ENCODE data around the gene RIMBP2.

DNA sequence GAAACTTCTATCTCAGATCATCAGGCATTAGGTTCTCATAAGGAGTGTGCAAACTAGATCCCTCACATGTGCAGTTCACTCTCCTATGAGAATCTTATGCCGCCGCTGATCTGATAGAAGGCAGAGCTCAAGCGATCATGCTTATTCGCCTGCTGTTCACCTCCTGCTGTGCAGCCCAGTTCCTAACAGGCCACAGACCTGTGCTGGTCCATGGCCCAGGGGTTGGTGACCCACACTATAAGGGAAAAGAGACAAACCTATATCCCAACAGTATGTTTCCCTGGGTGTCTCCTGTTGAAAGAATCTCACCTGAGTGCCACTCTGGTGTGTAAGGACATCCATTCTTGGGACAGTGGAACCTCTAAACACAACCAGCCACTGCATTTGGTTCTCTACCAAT, 186.3 kb downstream of the RIMBP2 start:
- TF ChIP-seq, protein P1, sequence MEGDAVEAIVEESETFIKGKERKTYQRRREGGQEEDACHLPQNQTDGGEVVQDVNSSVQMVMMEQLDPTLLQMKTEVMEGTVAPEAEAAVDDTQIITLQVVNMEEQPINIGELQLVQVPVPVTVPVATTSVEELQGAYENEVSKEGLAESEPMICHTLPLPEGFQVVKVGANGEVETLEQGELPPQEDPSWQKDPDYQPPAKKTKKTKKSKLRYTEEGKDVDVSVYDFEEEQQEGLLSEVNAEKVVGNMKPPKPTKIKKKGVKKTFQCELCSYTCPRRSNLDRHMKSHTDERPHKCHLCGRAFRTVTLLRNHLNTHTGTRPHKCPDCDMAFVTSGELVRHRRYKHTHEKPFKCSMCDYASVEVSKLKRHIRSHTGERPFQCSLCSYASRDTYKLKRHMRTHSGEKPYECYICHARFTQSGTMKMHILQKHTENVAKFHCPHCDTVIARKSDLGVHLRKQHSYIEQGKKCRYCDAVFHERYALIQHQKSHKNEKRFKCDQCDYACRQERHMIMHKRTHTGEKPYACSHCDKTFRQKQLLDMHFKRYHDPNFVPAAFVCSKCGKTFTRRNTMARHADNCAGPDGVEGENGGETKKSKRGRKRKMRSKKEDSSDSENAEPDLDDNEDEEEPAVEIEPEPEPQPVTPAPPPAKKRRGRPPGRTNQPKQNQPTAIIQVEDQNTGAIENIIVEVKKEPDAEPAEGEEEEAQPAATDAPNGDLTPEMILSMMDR (IDR thresholded peaks at IDR 0.05) = no peak
- TF ChIP-seq POLR2A (IDR thresholded peaks at IDR 0.05) = no peak

Measured in uterus (tissue), 2 donors.